Adrenal gland (tissue), 12 donors: ENCODE results near the gene CTSH. TPM values are rescaled to one million over a fixed set of nuclear protein-coding genes. Genes with fewer than 3 reads are reported as not detected.

ENCODE experiments used
- DNase-seq, 7 donors: peaks; one replicate each; pipeline ENCODE4 v3.0.0-alpha.2; 2019 to 2020
- H3K27ac ChIP-seq, 5 donors: fragments of 200-600 bp; sonication (generic) in 4 of 5; 1 replicate in 3 of 5; 2 replicates in 2 of 5; pipeline versions ENCODE4 v1.5.1 to v1.8.0; 2016 to 2020; ENCODE audit warnings: mild to moderate bottlenecking in 1 of 5
- H3K27me3 ChIP-seq: fragments of 200-600 bp; 2 replicates; pipeline ENCODE4 v1.8.0; 2021
- H3K36me3 ChIP-seq, 2 donors: fragments of 200-600 bp; replicated peaks in 1 of 2; 1 replicate in 1 of 2; 2 replicates in 1 of 2; pipeline versions ENCODE4 v1.5.1 to v1.8.0; 2018 to 2022
- H3K4me1 ChIP-seq, 2 donors: fragments of 200-600 bp; replicated peaks in 1 of 2; 1 replicate in 1 of 2; 2 replicates in 1 of 2; pipeline versions ENCODE4 v1.5.1 to v1.8.0; 2018 to 2021
- H3K4me3 ChIP-seq, 4 donors: fragments of 200-600 bp; sonication (generic) in 3 of 4; one replicate each; pipeline ENCODE4 v1.5.1; 2016 to 2018
- H3K9me3 ChIP-seq, 3 donors: fragments of 200-600 bp; sonication (generic) in 1 of 3; replicated peaks in 1 of 3; 1 replicate in 2 of 3; 2 replicates in 1 of 3; pipeline versions ENCODE4 v1.5.1 to v1.8.0; 2016 to 2021
- POLR2A ChIP-seq, 2 donors: fragments of 450-650 bp; IDR thresholded peaks; one replicate each; pipeline ENCODE4 v1.6.1; 2017; ENCODE audit warnings: antibody characterized with exemption in 2 of 2, mild to moderate bottlenecking in 2 of 2, moderate library complexity in 1 of 2
- WGBS, 4 donors: extraction: QIAGEN DNeasy Blood & Tissue Kit in 2 of 4; methylation state at CpG; one replicate each; pipeline versions ENCODE4 v1.1.5 to v1.1.7; 2013 to 2017; 5-methylcytosine and 5-hydroxymethylcytosine counted together
- intact Hi-C, 2 donors: fragments of 100-400 bp; cut with DNase I; formaldehyde crosslinking; loops; one replicate each; pipeline versions ENCODE4 v1.14.1 to v1.15.0; 2022 to 2023
- polyA plus RNA-seq, 3 donors: library from polyadenylated mRNA; stranded (reverse); fragments of 200-250 nt in 2 of 3; fragments of 350-450 nt in 1 of 3; fragmentation: Illumina TruSeq in 1 of 3; extraction: RNeasy Lipid Tissue Mini Kit (QIAGEN cat#74804) in 1 of 3; gene quantifications; one replicate each; pipeline ENCODE4 v1.2.3, GENCODE V29; 2013 to 2014
- total RNA-seq, 9 donors: library from RNA; depleted of rRNA in 4 of 9; stranded (reverse); fragments of >200 nt in 4 of 9; fragments of 120-200 nt in 1 of 9; fragmentation: NEBNext Ultra II Directional in 1 of 9; extraction: Animal tissue kit (Norgen Biotek cat#: 25700) in 1 of 9; gene quantifications; one replicate each; pipeline versions ENCODE4 v1.1.0 to v1.2.4, GENCODE V29; 2013 to 2023
- TF ChIP-seq, protein P1 (sequence below), 6 experiments: fragments of 450-650 bp in 4 of 6; fragments of 200-600 bp in 2 of 6; sonication (generic) in 1 of 6; IDR thresholded peaks; 1 replicate in 5 of 6; 2 replicates in 1 of 6; pipeline versions ENCODE4 v1.5.1 to v1.8.0; 2016 to 2021; ENCODE audit warnings: antibody characterized with exemption in 6 of 6, mild to moderate bottlenecking in 2 of 6, moderate library complexity in 1 of 6
- donor health status: healthy with polysubstance abuse.
- donor health status: Bipolar disorder and iron deficiency.
- donor health status: DM: yes; HTN: yes; CAD: no.
- donor health status: DM: no; HTN: no; CAD: no.
- donor health status: DM: no; HTN: no; CAD: no.
- donor health status: DM: yes; HTN: yes; CAD: no.

CTSH gene
- total and polyA plus RNA-seq, 12 donors: 24.2 to 303 (median 139) TPM

DNA sequence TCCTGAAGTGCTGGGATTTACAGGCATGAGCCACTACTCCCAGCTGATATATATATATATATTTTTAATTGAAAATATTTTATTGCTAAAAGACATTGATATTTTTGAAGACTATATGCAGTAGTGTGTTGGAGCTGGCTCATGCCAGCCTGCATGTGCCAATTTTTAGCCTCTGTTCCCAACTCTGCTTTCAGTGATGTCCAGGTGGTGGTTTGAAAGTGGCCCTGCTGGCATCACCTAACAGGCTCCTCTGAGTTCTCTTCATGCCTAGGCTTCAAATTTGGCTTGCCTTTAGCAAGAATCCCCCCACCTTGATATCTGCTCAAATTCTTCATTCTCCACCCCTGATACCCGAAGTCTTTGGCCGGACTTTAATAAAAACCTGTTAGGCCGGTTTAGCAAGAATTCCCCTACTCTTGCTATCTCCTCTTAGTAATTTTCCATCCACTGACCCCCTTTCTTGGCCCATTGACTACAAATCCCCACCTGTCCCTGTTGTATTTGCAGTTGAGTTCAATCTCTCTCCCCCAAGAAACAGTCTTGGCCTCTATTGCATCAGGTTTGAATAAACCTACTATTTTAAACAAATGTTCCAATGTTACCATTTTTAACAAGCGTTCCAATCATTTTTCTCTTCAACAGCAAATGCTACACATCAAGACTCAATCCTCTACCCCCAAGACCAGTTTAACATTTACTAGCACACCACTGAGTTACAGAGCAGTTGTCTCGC, 23.9 kb upstream of the CTSH start:
- intact Hi-C loops: no loop called here
- Histone ChIP-seq H3K27ac (no peak overlapping the region), H3K36me3 (no peaks in the 10 kb centered on the region), H3K9me3 (no peaks in the 10 kb centered on the region), H3K4me1 (peaks cover 3 to 6% of the 10 kb centered on the region in 2 donors), H3K4me3 (no peak overlapping the region), H3K27me3 (no peaks in the 10 kb centered on the region)
- no peak for DNase-seq
- TF ChIP-seq, protein P1, sequence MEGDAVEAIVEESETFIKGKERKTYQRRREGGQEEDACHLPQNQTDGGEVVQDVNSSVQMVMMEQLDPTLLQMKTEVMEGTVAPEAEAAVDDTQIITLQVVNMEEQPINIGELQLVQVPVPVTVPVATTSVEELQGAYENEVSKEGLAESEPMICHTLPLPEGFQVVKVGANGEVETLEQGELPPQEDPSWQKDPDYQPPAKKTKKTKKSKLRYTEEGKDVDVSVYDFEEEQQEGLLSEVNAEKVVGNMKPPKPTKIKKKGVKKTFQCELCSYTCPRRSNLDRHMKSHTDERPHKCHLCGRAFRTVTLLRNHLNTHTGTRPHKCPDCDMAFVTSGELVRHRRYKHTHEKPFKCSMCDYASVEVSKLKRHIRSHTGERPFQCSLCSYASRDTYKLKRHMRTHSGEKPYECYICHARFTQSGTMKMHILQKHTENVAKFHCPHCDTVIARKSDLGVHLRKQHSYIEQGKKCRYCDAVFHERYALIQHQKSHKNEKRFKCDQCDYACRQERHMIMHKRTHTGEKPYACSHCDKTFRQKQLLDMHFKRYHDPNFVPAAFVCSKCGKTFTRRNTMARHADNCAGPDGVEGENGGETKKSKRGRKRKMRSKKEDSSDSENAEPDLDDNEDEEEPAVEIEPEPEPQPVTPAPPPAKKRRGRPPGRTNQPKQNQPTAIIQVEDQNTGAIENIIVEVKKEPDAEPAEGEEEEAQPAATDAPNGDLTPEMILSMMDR (IDR thresholded peaks at IDR 0.05): no peak
- no peak for TF ChIP-seq POLR2A (IDR thresholded peaks at IDR 0.05)
- 90 to 97% (median 96%) methylated on average over 5 of the region's 5 CpGs for WGBS, 4 donors

DNA sequence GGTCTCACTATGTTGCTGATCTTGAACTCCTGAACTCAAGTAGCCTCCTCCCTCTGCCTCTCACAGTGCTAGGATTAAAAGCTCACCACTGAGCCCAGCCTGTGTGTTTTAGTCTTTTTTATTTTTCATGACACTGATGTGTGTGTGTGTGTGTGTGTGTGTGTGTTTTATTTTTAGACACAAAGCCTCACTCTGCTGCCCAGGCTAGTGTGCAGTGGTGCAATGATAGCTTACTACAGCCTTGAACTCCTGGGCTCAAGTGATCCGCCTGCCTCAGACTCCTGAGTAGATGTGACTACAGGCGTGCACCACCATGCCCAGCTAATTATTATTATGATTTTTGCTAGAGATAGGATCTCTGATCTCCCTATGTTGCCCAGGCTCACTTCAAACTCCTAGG, 23.3 kb upstream of the CTSH start:
- DNase-seq: no peak
- TF ChIP-seq, protein P1 (IDR thresholded peaks at IDR 0.05): no peak
- TF ChIP-seq POLR2A (IDR thresholded peaks at IDR 0.05): no peak
- H3K27ac ChIP-seq: no peak overlapping the region
- H3K4me1 ChIP-seq: peaks cover 3 to 6% of the 10 kb centered on the region in 2 donors
- WGBS, 4 donors: 56 to 90% (median 69%) methylated on average over 2 of the region's 2 CpGs
- no peaks in the 10 kb centered on the region for H3K36me3 ChIP-seq
- no peak overlapping the region for H3K4me3 ChIP-seq
- no peaks in the 10 kb centered on the region for H3K27me3 ChIP-seq
- intact Hi-C loops: no loop called here
- H3K9me3 ChIP-seq: no peaks in the 10 kb centered on the region

DNA sequence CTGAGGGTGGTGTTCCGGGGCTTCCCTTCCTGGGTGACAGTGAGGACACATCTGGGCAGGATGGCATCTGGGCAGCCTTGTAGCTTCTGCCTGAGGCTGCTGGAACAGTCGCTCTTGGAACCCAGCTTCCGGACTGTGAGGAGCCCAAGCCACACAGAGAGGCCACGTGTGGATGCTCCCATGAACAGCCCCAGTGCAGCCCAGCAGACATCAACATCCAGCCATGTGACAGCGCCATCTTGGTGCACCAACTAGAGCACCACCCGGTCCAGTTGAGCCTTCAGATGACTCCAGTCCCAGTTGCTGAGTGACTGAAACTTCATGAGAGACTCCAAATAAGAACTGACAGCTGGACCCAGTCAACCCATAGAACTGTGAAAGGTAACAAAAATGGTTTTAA, 15.5 kb upstream of the CTSH start:
- Histone ChIP-seq H3K9me3 (no peaks in the 10 kb centered on the region), H3K4me1 (no peaks in the 10 kb centered on the region), H3K36me3 (no peaks in the 10 kb centered on the region), H3K4me3 (no peak overlapping the region), H3K27ac (no peak overlapping the region), H3K27me3 (no peaks in the 10 kb centered on the region)
- no peak for DNase-seq
- TF ChIP-seq POLR2A (IDR thresholded peaks at IDR 0.05): no peak
- TF ChIP-seq, protein P1 (IDR thresholded peaks at IDR 0.05): no peak
- WGBS, 4 donors: 75 to 98% (median 89%) methylated on average over 1 to 6 of the region's 6 CpGs
- intact Hi-C loops: no loop called here

DNA sequence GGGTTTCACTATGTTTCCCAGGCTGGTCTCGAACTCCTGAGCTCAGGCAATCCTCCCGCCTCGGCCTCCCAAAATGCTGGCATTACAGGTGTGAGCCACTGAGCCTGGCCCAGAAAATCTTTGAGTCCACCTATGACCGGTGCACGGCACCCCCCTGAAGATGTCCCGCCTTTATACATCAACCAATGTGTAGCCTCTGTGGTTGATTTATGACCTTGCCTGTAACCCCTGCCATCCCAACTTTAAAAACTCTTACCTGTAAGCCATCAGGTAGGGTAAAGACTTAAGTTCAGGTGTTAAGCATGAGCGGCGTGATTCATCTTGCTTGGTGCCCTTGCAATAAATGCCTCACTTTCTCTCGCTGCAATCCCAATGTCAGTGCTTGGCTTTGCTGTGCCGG, 14.5 kb upstream of the CTSH start:
- Histone ChIP-seq H3K4me1 (no peaks in the 10 kb centered on the region), H3K9me3 (no peaks in the 10 kb centered on the region), H3K36me3 (no peaks in the 10 kb centered on the region), H3K27ac (no peak overlapping the region), H3K4me3 (no peak overlapping the region), H3K27me3 (no peaks in the 10 kb centered on the region)
- TF ChIP-seq, protein P1 (IDR thresholded peaks at IDR 0.05): no peak
- no peak for TF ChIP-seq POLR2A (IDR thresholded peaks at IDR 0.05)
- intact Hi-C loops: no loop called here
- WGBS, 4 donors: 94 to 98% (median 97%) methylated on average over 9 to 10 of the region's 10 CpGs
- DNase-seq: no peak
